ENCODE data around the gene POLR1A. TPM values are rescaled to one million over a fixed set of nuclear protein-coding genes. Genes with fewer than 3 reads are reported as not detected.

Gene POLR1A
- total RNA-seq, 4 donors from 2014 or later = 10.9 to 38.8 (median 17.7) TPM

DNA sequence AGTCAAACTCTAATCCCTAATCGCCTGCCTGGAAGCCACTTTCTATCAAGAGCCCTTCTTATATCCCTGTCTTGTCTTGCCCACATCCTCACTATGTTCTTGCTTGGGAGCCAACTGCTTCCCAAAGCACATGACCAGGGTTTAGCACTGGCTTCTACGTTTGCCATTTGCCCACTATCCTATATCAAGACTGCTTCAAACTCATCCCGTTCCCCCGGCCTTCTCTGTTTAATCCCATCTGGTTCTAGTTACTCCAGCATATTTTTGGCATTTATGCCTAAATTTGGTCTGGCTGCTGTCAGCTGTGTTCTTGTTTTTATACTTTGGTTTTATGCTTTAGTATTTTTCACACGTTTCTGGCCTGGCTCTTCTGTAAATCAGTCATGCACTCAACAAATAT lies 40.2 kb downstream of the POLR1A start:
- Histone ChIP-seq H3K4me3 (no peak overlapping the region), H3K27ac (peak overlapping the region; percentile 82 to 84), H3K27me3 (no peaks in the 10 kb centered on the region), H3K4me1 (peaks cover 8 to 10% of the 10 kb centered on the region in 2 donors), H3K9me3 (peaks cover 0 to 3% of the 10 kb centered on the region in 2 donors), H3K36me3 (no peaks in the 10 kb centered on the region)
- intact Hi-C loops (cut with DNase I; ENCODE audit: low total_unique reads) = no loop called here
- TF ChIP-seq, protein P1, sequence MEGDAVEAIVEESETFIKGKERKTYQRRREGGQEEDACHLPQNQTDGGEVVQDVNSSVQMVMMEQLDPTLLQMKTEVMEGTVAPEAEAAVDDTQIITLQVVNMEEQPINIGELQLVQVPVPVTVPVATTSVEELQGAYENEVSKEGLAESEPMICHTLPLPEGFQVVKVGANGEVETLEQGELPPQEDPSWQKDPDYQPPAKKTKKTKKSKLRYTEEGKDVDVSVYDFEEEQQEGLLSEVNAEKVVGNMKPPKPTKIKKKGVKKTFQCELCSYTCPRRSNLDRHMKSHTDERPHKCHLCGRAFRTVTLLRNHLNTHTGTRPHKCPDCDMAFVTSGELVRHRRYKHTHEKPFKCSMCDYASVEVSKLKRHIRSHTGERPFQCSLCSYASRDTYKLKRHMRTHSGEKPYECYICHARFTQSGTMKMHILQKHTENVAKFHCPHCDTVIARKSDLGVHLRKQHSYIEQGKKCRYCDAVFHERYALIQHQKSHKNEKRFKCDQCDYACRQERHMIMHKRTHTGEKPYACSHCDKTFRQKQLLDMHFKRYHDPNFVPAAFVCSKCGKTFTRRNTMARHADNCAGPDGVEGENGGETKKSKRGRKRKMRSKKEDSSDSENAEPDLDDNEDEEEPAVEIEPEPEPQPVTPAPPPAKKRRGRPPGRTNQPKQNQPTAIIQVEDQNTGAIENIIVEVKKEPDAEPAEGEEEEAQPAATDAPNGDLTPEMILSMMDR (IDR thresholded peaks at IDR 0.05) = no peak
- no peak for TF ChIP-seq POLR2A (IDR thresholded peaks at IDR 0.05)
- peak in 1 of 2 donors; percentile 65 for DNase-seq

DNA sequence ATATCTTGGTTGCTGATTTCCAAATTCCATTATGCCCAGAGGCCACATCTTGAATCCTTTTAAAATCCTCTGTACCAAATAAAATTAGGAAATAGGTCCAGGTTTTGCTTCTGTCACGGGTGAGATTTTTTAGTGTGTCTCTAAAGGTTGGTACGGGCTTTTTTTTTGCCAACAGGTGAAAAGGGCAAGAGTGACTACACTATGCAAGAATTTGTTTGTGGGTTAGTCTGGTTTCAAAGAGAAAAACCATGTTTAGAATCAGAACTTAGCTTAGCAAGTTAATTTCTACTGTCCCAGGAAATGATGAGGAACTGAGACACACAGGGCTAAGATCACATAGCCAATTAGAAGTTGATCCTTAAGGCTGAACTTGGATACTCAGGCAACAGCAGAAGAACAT lies 41.7 kb downstream of the POLR1A start:
- intact Hi-C loops (cut with DNase I; ENCODE audit: low total_unique reads) = no loop called here
- no peak overlapping the region for H3K4me3 ChIP-seq
- H3K27me3 ChIP-seq = no peaks in the 10 kb centered on the region
- DNase-seq = no peak
- peak overlapping the region; percentile 82 to 84 for H3K27ac ChIP-seq
- H3K36me3 ChIP-seq = no peaks in the 10 kb centered on the region
- TF ChIP-seq, protein P1 (IDR thresholded peaks at IDR 0.05) = no peak
- no peak for TF ChIP-seq POLR2A (IDR thresholded peaks at IDR 0.05)
- peaks cover 8 to 10% of the 10 kb centered on the region in 2 donors for H3K4me1 ChIP-seq
- peaks cover 0 to 3% of the 10 kb centered on the region in 2 donors for H3K9me3 ChIP-seq

GRCh38 chr2:86062043-86062442 lies 43.6 kb downstream of the POLR1A start:
- no peaks in the 10 kb centered on the region for H3K27me3 ChIP-seq
- peaks cover 8 to 10% of the 10 kb centered on the region in 2 donors for H3K4me1 ChIP-seq
- no peaks in the 10 kb centered on the region for H3K36me3 ChIP-seq
- intact Hi-C loops (cut with DNase I; ENCODE audit: low total_unique reads) = no loop called here
- H3K27ac ChIP-seq = peak overlapping the region; percentile 46 to 57
- H3K4me3 ChIP-seq = no peak overlapping the region
- DNase-seq = no peak
- no peak for TF ChIP-seq POLR2A (IDR thresholded peaks at IDR 0.05)
- TF ChIP-seq, protein P1 (IDR thresholded peaks at IDR 0.05) = no peak
- peaks cover 0 to 3% of the 10 kb centered on the region in 2 donors for H3K9me3 ChIP-seq

DNA sequence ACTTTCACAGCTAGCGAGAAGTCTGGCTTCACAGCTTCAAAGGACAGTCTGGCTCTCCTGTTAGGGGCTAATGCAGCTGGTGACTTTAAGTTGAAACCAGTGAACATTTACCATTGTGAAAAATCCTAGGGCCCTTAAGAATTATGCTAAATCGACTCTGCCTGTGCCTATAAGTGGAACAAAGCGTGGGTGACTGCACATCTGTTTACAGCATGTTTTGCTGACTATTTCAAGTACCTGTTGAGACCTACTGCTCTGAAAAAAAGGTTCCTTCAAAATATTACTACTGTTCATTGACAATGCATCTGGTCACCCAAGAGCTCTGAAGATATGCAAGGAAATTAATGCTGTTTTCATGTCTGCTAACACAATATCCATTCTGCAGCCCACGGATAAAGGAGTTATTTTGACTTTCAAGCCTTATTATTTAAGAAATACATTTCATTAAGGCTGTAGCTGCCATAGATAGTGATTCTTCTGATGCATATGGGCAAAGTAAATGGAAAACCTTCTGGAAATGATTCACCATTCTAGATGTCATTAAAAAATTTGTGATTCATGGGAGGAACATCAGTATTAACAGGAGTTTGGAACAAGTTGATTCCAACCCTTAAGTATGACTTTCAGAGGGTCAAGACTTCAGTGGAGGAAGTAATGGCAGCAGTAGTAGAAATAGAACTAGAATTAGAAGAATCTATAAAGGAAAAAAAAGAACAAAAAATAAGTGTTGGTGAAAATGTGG lies 48.9 kb downstream of the POLR1A start:
- peaks cover 3 to 4% of the 10 kb centered on the region in 2 donors for H3K4me1 ChIP-seq
- H3K27me3 ChIP-seq = no peaks in the 10 kb centered on the region
- DNase-seq = no peak
- TF ChIP-seq, protein P1 (IDR thresholded peaks at IDR 0.05) = no peak
- no peak for TF ChIP-seq POLR2A (IDR thresholded peaks at IDR 0.05)
- intact Hi-C loops (cut with DNase I; ENCODE audit: low total_unique reads) = no loop called here
- H3K27ac ChIP-seq = no peak overlapping the region
- H3K4me3 ChIP-seq = no peak overlapping the region
- H3K9me3 ChIP-seq = no peaks in the 10 kb centered on the region
- no peaks in the 10 kb centered on the region for H3K36me3 ChIP-seq

DNA sequence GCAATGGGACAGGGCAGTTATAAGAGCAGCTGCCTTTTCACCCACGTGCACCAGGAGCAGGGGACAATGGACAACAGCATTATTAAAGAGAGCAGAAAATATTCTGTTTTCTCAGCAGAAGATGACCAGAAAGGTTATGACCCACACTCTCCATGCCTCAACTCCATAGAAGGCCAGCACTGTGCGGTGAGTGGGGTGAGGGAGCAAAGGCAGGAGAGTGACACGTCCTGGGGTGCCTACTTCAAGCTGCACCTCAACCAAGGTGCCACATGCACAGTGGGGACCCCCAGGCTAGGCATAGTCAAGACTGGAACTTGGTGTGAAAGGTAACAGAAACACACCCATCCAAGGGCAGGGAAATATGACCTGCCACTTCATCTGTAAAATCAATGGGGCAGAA lies 50.4 kb downstream of the POLR1A start:
- Histone ChIP-seq H3K4me1 (no peaks in the 10 kb centered on the region), H3K27ac (no peak overlapping the region), H3K9me3 (no peaks in the 10 kb centered on the region), H3K4me3 (no peak overlapping the region), H3K36me3 (no peaks in the 10 kb centered on the region), H3K27me3 (no peaks in the 10 kb centered on the region)
- no peak for DNase-seq
- intact Hi-C loops (cut with DNase I; ENCODE audit: low total_unique reads) = no loop called here
- no peak for TF ChIP-seq POLR2A (IDR thresholded peaks at IDR 0.05)
- TF ChIP-seq, protein P1 (IDR thresholded peaks at IDR 0.05) = no peak
